Cardiac muscle cell (in vitro differentiated cells and primary cell): ENCODE data around the gene TBC1D2. TPM values are rescaled to one million over a fixed set of nuclear protein-coding genes. Genes with fewer than 3 reads are reported as not detected.

Source experiments
- DNase-seq, 2 donors: peaks; one replicate each; pipeline versions ENCODE4 v3.0.0 to v3.0.0-alpha.2; 2010 to 2017; ENCODE audit warnings: low read depth in 1 of 2, low spot score in 1 of 2
- H3K27ac ChIP-seq: fragments of 200-600 bp; sonication (generic); 2 replicates; pipeline ENCODE4 v1.5.1; 2016
- H3K27me3 ChIP-seq: fragments of 200-600 bp; sonication (generic); 2 replicates; pipeline ENCODE4 v1.6.0; 2016; ENCODE audit warnings: control low read depth
- H3K36me3 ChIP-seq: fragments of 200-600 bp; sonication (generic); 2 replicates; pipeline ENCODE4 v1.5.1; 2016; ENCODE audit warnings: control low read depth
- H3K4me1 ChIP-seq: fragments of 200-600 bp; sonication (generic); 2 replicates; pipeline ENCODE4 v1.8.1; 2017; ENCODE audit warnings: low read depth, mild to moderate bottlenecking, mixed run types
- H3K4me3 ChIP-seq: fragments of 200-600 bp; sonication (generic); 2 replicates; pipeline ENCODE4 v1.5.1; 2016; ENCODE audit warnings: mild to moderate bottlenecking
- H3K9me3 ChIP-seq: fragments of 200-600 bp; sonication (generic); 2 replicates; pipeline ENCODE4 v1.5.1; 2017; ENCODE audit warnings: low read depth, mild to moderate bottlenecking, control low read depth
- polyA plus RNA-seq: library from polyadenylated mRNA; unstranded; fragments of >200 nt; fragmentation: Nextera tagmentation; extraction: Ambion mirVana; gene quantifications from 2 replicates; pipeline ENCODE4 v1.2.1, GENCODE V29; 2016
- total RNA-seq: library from RNA; depleted of rRNA; stranded (reverse); fragments of >200 nt; gene quantifications from 2 replicates; pipeline ENCODE4 v1.2.3, GENCODE V29; 2016
- TF ChIP-seq, protein P1 (sequence below): IDR thresholded peaks from 2 replicates; pipeline ENCODE4 v1.5.1; 2012; ENCODE audit warnings: low read depth, mild to moderate bottlenecking, low read length

The TBC1D2 gene
- total and polyA plus RNA-seq, 2 experiments from 2014 or later: 3.0 to 5.5 TPM

DNA sequence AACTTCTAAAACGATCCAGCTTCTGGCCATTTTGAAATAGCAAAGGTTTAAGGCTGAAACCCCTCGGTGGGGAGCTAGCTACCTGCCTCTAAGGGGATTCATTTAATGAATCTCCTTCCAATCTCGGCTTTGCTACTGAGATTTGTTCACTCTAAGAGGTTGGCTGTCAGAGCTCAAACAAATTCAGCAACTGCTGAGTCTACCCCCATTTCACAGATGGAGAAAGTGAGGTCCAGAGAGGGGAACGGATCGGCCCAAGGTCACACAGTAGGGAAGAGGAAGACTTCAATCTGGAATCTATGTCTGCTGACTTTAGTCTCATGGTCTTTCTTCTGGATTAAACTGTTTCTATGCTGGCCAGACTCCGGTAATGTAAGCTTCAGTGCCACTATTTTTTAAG, 66.0 kb downstream of the TBC1D2 start:
- TF ChIP-seq, protein P1, sequence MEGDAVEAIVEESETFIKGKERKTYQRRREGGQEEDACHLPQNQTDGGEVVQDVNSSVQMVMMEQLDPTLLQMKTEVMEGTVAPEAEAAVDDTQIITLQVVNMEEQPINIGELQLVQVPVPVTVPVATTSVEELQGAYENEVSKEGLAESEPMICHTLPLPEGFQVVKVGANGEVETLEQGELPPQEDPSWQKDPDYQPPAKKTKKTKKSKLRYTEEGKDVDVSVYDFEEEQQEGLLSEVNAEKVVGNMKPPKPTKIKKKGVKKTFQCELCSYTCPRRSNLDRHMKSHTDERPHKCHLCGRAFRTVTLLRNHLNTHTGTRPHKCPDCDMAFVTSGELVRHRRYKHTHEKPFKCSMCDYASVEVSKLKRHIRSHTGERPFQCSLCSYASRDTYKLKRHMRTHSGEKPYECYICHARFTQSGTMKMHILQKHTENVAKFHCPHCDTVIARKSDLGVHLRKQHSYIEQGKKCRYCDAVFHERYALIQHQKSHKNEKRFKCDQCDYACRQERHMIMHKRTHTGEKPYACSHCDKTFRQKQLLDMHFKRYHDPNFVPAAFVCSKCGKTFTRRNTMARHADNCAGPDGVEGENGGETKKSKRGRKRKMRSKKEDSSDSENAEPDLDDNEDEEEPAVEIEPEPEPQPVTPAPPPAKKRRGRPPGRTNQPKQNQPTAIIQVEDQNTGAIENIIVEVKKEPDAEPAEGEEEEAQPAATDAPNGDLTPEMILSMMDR: no peak
- H3K4me3 ChIP-seq: no peak overlapping the region
- no peak overlapping the region for H3K27ac ChIP-seq
- no peaks in the 10 kb centered on the region for H3K4me1 ChIP-seq
- no peaks in the 10 kb centered on the region for H3K9me3 ChIP-seq
- peaks cover 3% of the 10 kb centered on the region for H3K27me3 ChIP-seq
- H3K36me3 ChIP-seq: no peaks in the 10 kb centered on the region
- no peak for DNase-seq

DNA sequence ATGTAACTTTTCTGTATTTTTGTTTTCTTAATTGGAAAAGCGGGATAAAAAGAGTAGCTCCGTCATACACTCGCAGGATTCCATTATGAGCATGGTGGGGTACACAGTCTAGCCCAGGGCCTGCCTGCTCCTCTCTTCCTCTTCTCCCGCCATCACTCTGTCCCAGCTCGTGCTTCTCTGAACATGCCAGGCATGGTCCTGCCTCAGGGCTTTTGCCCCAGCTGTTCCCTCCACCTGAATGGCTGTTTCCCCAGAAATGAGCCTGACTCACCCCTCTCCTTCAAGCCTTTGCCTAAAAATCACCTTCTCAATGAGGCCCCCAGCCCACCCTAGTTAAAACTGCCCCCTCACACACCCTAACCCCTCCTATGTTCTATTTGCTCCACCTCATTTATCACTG, 67.5 kb downstream of the TBC1D2 start:
- Histone ChIP-seq H3K36me3 (no peaks in the 10 kb centered on the region), H3K27me3 (peaks cover 3% of the 10 kb centered on the region), H3K9me3 (no peaks in the 10 kb centered on the region), H3K4me3 (no peak overlapping the region), H3K27ac (no peak overlapping the region), H3K4me1 (no peaks in the 10 kb centered on the region)
- TF ChIP-seq, protein P1: no peak
- no peak for DNase-seq

DNA sequence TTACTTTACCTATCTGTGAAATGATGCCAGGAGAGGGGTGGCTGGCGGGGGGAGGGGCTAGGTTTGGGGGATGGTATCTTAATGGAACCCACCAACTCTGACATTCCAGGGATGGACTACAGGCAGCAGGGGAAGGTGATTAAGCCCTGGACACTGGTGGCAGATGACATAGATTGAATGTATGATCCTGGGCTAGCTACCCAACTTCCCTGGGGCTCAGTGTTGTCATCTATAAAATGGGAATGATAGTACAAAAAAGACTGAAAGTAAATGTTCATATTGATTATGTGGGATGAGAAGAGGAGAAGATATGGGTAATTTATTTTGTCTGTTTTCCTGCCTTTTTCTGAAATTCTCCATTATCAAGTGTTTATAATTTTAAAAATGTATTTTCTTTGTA, 69.2 kb downstream of the TBC1D2 start:
- no peak overlapping the region for H3K27ac ChIP-seq
- H3K4me3 ChIP-seq: no peak overlapping the region
- no peaks in the 10 kb centered on the region for H3K36me3 ChIP-seq
- no peak for DNase-seq
- TF ChIP-seq, protein P1: no peak
- H3K9me3 ChIP-seq: no peaks in the 10 kb centered on the region
- H3K4me1 ChIP-seq: peaks cover 3% of the 10 kb centered on the region
- H3K27me3 ChIP-seq: no peaks in the 10 kb centered on the region

DNA sequence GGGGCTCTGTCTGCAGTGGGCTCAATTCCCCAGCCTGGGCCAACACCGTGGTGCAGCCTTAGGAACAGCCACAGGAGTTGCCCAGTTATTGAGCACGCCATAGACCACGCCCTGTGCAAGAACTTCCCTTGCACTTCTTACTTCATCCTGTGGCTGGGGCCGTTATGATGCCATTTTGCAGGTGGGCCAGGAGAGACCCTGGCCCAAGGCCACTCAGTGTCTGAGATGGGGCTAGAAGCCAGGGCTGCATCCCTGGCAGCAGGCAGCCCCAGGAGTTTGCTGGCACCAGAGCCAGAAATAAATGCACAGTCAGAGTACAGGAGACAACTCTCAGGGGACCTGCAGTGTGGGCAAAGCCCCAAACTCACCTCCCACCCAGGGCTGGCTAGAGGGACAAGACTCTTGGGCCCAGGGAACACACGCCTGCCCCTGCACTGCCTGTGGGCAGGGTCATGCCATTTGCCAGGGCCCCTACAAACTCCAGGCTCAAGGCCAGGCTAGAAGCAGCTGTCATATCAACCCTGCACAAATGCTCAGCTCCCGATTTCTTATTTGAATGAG, 69.8 kb downstream of the TBC1D2 start:
- TF ChIP-seq, protein P1: no peak
- peak in 1 of 2 donors; percentile 31 for DNase-seq
- Histone ChIP-seq H3K27me3 (no peaks in the 10 kb centered on the region), H3K9me3 (no peaks in the 10 kb centered on the region), H3K4me3 (no peak overlapping the region), H3K4me1 (peaks cover 3% of the 10 kb centered on the region), H3K36me3 (no peaks in the 10 kb centered on the region), H3K27ac (no peak overlapping the region)

DNA sequence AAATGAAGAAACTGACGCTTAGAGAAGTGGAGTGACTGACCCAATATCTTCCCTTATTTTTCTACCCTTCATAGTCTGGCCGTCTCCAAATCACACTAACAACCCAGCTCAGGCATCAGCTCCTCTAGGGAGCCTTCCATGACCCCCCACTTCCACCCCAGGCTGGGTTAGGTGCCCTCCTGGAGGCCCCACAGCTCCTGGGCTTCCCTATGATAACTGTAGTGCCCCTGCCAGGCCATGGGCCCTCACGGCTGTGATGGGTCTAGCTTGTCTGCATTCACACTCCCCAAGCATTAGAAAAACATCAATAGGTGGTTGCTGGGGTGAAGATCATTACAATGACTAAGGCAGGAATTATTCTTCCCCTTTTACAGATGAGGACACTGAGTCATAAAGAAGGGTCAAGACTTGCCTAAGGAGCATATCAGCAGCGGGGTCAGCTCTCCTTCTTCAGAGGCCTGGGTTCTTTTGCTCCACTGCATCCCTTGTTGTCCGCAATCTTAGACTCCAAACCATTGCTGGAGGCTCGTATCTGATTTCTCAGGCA, 70.4 kb downstream of the TBC1D2 start:
- TF ChIP-seq, protein P1: no peak
- Histone ChIP-seq H3K4me3 (no peak overlapping the region), H3K27ac (no peak overlapping the region), H3K36me3 (no peaks in the 10 kb centered on the region), H3K9me3 (no peaks in the 10 kb centered on the region), H3K4me1 (peaks cover 3% of the 10 kb centered on the region), H3K27me3 (no peaks in the 10 kb centered on the region)
- DNase-seq: no peak
